Gastrocnemius medialis (tissue), 4 donors: Measurements from ENCODE around the gene MICAL1.

ENCODE experiments used
- CTCF ChIP-seq, 5 experiments: fragments of 450-650 bp in 3 of 5; fragments of 200-600 bp in 2 of 5; sonication (generic) in 2 of 5; IDR thresholded peaks in 4 of 5; conservative IDR thresholded peaks in 1 of 5; 1 replicate in 4 of 5; 2 replicates in 1 of 5; pipeline ENCODE4 v1.5.1; 2016 to 2019; ENCODE audit warnings: antibody characterized with exemption in 5 of 5, mild to moderate bottlenecking in 3 of 5, moderate library complexity in 3 of 5
- POLR2A ChIP-seq, 2 donors: fragments of 450-650 bp; IDR thresholded peaks; one replicate each; pipeline ENCODE4 v1.6.1; 2017; ENCODE audit warnings: antibody characterized with exemption in 2 of 2, mild to moderate bottlenecking in 2 of 2, moderate library complexity in 2 of 2

DNA sequence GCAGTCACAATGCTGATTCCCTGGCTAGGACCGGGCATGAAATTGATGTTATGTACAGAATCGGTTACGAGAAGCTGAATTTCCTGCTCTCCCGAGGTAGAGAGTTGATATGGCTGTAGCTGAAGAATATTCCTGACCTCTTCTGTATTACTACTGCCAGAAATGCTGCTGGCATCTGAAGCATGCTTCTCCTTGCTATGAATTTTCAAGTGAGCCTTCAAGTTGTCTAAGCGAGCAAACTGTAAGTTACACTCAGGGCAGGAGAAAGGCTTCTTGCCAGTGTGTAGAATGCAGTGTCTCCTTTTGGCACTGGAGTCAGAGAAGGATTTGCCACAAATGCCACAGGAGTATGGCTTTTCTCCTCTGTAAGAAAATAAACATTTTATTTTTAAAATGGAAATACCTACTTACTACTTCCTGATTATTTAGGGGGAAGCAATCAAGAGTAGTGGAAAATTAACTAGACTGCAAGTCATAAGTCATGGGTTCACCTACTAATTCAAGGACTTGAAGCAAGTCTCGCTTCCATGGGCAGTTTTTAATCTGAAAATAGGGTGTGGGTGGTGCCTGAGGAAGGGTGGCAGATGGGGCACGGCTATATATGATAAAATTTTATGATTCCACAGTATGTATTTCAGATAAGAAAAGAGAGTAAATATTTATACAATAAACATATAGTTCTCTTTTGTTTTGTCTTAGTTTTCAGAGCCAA, 10.8 kb upstream of the MICAL1 start:
- no peak for TF ChIP-seq CTCF (IDR thresholded peaks at IDR 0.05 in 4 of 5, conservative IDR thresholded peaks at IDR 0.05 in 1 of 5)
- TF ChIP-seq POLR2A (IDR thresholded peaks at IDR 0.05) = no peak
